ENCODE data around the gene PCBD1.

Gene PCBD1

GRCh38 chr10:70917635-70918034, 29.3 kb upstream of the PCBD1 start:
- DNase-seq (ENCODE audit: low read depth in 2 of 2): no peak

GRCh38 chr10:70917226-70917625, 28.9 kb upstream of the PCBD1 start:
- no peak for DNase-seq (ENCODE audit: low read depth in 2 of 2)

GRCh38 chr10:70916241-70916640, 27.9 kb upstream of the PCBD1 start:
- no peak for DNase-seq (ENCODE audit: low read depth in 2 of 2)

GRCh38 chr10:70915806-70916205, 27.4 kb upstream of the PCBD1 start:
- DNase-seq (ENCODE audit: low read depth in 2 of 2): no peak

- no peak for DNase-seq (ENCODE audit: low read depth in 2 of 2)
Measured at GRCh38 chr10:70915206-70915605, 26.8 kb upstream of the PCBD1 start.

GRCh38 chr10:70914316-70914864, 26.0 kb upstream of the PCBD1 start:
- DNase-seq (ENCODE audit: low read depth in 2 of 2): no peak

GRCh38 chr10:70913893-70914240, 25.5 kb upstream of the PCBD1 start:
- DNase-seq (ENCODE audit: low read depth in 2 of 2): no peak

GRCh38 chr10:70913191-70913892, 25.0 kb upstream of the PCBD1 start:
- DNase-seq (ENCODE audit: low read depth in 2 of 2): no peak

- DNase-seq (ENCODE audit: low read depth in 2 of 2): no peak
Measured at GRCh38 chr10:70912556-70912955, 24.2 kb upstream of the PCBD1 start.

- DNase-seq (ENCODE audit: low read depth in 2 of 2): no peak
Measured at GRCh38 chr10:70911386-70911785, 23.0 kb upstream of the PCBD1 start.

- no peak for DNase-seq (ENCODE audit: low read depth in 2 of 2)
Measured at GRCh38 chr10:70910486-70911341, 22.3 kb upstream of the PCBD1 start.

- DNase-seq (ENCODE audit: low read depth in 2 of 2): no peak
Measured at GRCh38 chr10:70909326-70909935, 21.1 kb upstream of the PCBD1 start.

- no peak for DNase-seq (ENCODE audit: low read depth in 2 of 2)
Measured at GRCh38 chr10:70908406-70909296, 20.3 kb upstream of the PCBD1 start.

GRCh38 chr10:70907637-70908405, 19.5 kb upstream of the PCBD1 start:
- no peak for DNase-seq (ENCODE audit: low read depth in 2 of 2)

GRCh38 chr10:70906953-70907636, 18.7 kb upstream of the PCBD1 start:
- no peak for DNase-seq (ENCODE audit: low read depth in 2 of 2)

- DNase-seq (ENCODE audit: low read depth in 2 of 2): no peak
Measured at GRCh38 chr10:70906031-70906783, 17.8 kb upstream of the PCBD1 start.

GRCh38 chr10:70905071-70906021, 17.0 kb upstream of the PCBD1 start:
- DNase-seq (ENCODE audit: low read depth in 2 of 2): no peak

- no peak for DNase-seq (ENCODE audit: low read depth in 2 of 2)
Measured at GRCh38 chr10:70903262-70903921, 15.0 kb upstream of the PCBD1 start.
